Measurements from ENCODE around the gene LMBRD2.

DNA sequence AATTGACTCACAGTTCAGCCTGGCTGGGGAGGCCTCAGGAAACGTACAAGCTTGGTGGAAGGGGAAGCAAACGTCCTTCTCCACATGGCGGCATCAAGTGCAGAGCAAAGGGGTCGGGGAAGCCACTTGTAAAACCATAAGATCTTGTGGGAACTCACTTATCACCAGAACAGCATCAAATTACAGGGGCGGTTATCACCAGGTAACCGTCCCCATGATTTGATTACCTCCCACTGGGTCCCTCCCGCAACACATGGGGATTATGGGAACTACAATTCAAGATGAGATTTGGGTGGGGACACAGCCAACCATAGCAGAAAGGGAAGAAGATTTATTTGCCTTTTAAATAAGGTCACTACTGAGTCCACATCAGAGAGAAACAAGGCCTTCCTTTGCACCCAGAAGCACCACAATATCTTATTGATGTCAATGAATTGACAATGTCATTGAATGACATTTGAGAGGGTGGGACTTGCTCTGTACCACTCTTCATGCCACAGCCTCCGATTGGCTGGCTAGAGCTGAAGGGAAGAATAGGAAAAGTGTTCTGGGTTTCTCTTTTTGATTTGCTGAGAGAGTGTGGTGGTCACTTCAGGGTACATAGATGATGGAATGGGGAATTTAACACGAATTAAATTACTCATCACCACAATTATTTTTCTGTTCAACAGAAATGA is 11.3 kb upstream of the LMBRD2 start:
- TF ChIP-seq POLR2A (IDR thresholded peaks at IDR 0.05; ENCODE audit: low read depth, low read length) (no peak), POLR2AphosphoS5 (IDR thresholded peaks at IDR 0.05; ENCODE audit: low read depth, low read length) (no peak), POU2F2 (IDR thresholded peaks at IDR 0.05; ENCODE audit: low read depth, low read length) (no peak), SPI1 (IDR thresholded peaks at IDR 0.05; ENCODE audit: low read depth, low read length) (no peak)

Measured in GM12891 (cell line).